MM.1S (cell line): ENCODE measurements around the gene FAM50A.
"Not testable (repeated sequence)": the region's sequence is repeated elsewhere in the genome, so short reads cannot be mapped to it uniquely, and the experiment has no call there.

Experiments
- CTCF ChIP-seq: fragments of 300-600 bp; sonication (generic); IDR thresholded peaks from 2 replicates; pipeline ENCODE4 v1.5.1; 2016; ENCODE audit warnings: antibody characterized with exemption, low read length, mixed read lengths
- EZH2 ChIP-seq: fragments of 300-600 bp; sonication (generic); optimal IDR thresholded peaks from 2 replicates; pipeline ENCODE3; 2017; ENCODE audit warnings: low read depth, mild to moderate bottlenecking, antibody characterized with exemption, low read length, mixed read lengths
- EZH2phosphoT487 ChIP-seq: fragments of 300-600 bp; sonication (generic); IDR thresholded peaks from 2 replicates; pipeline ENCODE4 v1.6.1; 2018; ENCODE audit warnings: antibody characterized with exemption, low read length

- TF ChIP-seq CTCF, EZH2, EZH2phosphoT487: not testable (repeated sequence)
Measured at GRCh38 chrX:154400369-154400817, 43.5 kb upstream of the FAM50A start.
